B cell (primary cell): ENCODE results near the gene CMPK2. TPM values are rescaled to one million over a fixed set of nuclear protein-coding genes. Genes with fewer than 3 reads are reported as not detected.

Experiments
- ATAC-seq: fragments of 200-7000 bp; cut with Tn5 transposase; one replicate; pipeline ENCODE4 v1.10.0; 2021; ENCODE audit warnings: low read depth, mild to moderate bottlenecking, moderate number of reproducible peaks, moderate library complexity
- CTCF ChIA-PET: fragments of 350-600 bp; sonication (Branson Sonifier 250); formaldehyde crosslinking; loops from one replicate; lab custom pipeline; 2021; ENCODE audit warnings: antibody characterized with exemption, inconsistent platforms; lab: Charles Lee
- POLR2A ChIA-PET: fragments of 350-600 bp; sonication (Branson Sonifier 250); formaldehyde crosslinking; loops from one replicate; lab custom pipeline; 2021; ENCODE audit warnings: antibody characterized with exemption; lab: Charles Lee
- DNase-seq: peaks from one replicate; pipeline ENCODE4 v3.0.0; 2013
- H2AFZ ChIP-seq: 2 replicates; pipeline ENCODE4 v1.6.1; 2012; ENCODE audit warnings: mild to moderate bottlenecking, low read depth, low read length; ENCODE audit not compliant: insufficient read depth, poor library complexity, severe bottlenecking
- H3K27ac ChIP-seq, 2 donors: 1 replicate in 1 of 2; 2 replicates in 1 of 2; pipeline ENCODE4 v1.5.1; 2012 to 2013; ENCODE audit warnings: low read length in 2 of 2, mild to moderate bottlenecking in 2 of 2, moderate library complexity in 1 of 2
- H3K27me3 ChIP-seq, 4 experiments: fragments of 200-600 bp in 1 of 4; sonication (generic) in 1 of 4; replicated peaks in 1 of 4; 1 replicate in 2 of 4; 2 replicates in 2 of 4; pipeline versions ENCODE4 v1.6.1 to v1.7.0; 2013 to 2016; ENCODE audit warnings: low read length in 3 of 4, mild to moderate bottlenecking in 2 of 4, mixed read lengths in 1 of 4, moderate library complexity in 1 of 4; ENCODE audit not compliant: insufficient read depth in 4 of 4, control insufficient read depth in 3 of 4; ENCODE audit errors: control extremely low read depth in 1 of 4
- H3K36me3 ChIP-seq, 2 experiments: replicated peaks in 1 of 2; 1 replicate in 1 of 2; 2 replicates in 1 of 2; pipeline versions ENCODE4 v1.6.1 to v1.7.1; 2013; ENCODE audit warnings: low read length in 1 of 2; ENCODE audit not compliant: insufficient read depth in 2 of 2, control insufficient read depth in 1 of 2; ENCODE audit errors: control extremely low read depth in 1 of 2, extremely low read depth in 1 of 2
- H3K4me1 ChIP-seq, 2 donors: fragments of 200-600 bp in 1 of 2; sonication (generic) in 1 of 2; 1 replicate in 1 of 2; 2 replicates in 1 of 2; pipeline versions ENCODE4 v1.5.1 to v1.6.1; 2013 to 2017; ENCODE audit warnings: low read length in 2 of 2; ENCODE audit not compliant: control insufficient read depth in 2 of 2, insufficient read depth in 2 of 2
- H3K4me2 ChIP-seq: replicated peaks from 2 replicates; pipeline ENCODE3; 2012; ENCODE audit warnings: mild to moderate bottlenecking, low read depth, low read length; ENCODE audit not compliant: poor library complexity, severe bottlenecking
- H3K4me3 ChIP-seq, 5 experiments: fragments of 200-600 bp in 1 of 5; sonication (generic) in 1 of 5; 1 replicate in 3 of 5; 2 replicates in 2 of 5; pipeline versions ENCODE4 v1.5.1 to v1.7.0; 2011 to 2016; ENCODE audit warnings: low read length in 4 of 5, mild to moderate bottlenecking in 4 of 5, low read depth in 2 of 5, control low read depth in 1 of 5, moderate library complexity in 1 of 5; ENCODE audit not compliant: insufficient read depth in 1 of 5; ENCODE audit errors: control extremely low read depth in 1 of 5, extremely low read depth in 1 of 5
- H3K79me2 ChIP-seq: fragments of 200-600 bp; sonication (generic); one replicate; pipeline ENCODE4 v1.6.0; 2016; ENCODE audit warnings: low read length; ENCODE audit not compliant: control insufficient read depth, insufficient read depth
- H3K9ac ChIP-seq: fragments of 200-600 bp; sonication (generic); 2 replicates; pipeline ENCODE4 v1.6.1; 2017; ENCODE audit warnings: mild to moderate bottlenecking, low read length, moderate library complexity
- H3K9me3 ChIP-seq, 3 donors: one replicate each; pipeline versions ENCODE4 v1.6.1 to v1.7.1; 2013; ENCODE audit warnings: low read length in 2 of 3; ENCODE audit not compliant: control insufficient read depth in 2 of 3, insufficient read depth in 1 of 3; ENCODE audit errors: control extremely low read depth in 1 of 3
- H4K20me1 ChIP-seq: 2 replicates; pipeline ENCODE4 v1.6.0; 2012; ENCODE audit warnings: mild to moderate bottlenecking, low read length; ENCODE audit not compliant: insufficient read depth, control insufficient read depth, poor library complexity, severe bottlenecking
- H3K27ac Mint-ChIP-seq: one replicate; pipeline ENCODE4 v1.8.0; 2021; ENCODE audit warnings: mixed read lengths
- H3K27me3 Mint-ChIP-seq: one replicate; pipeline ENCODE4 v1.8.0; 2021; ENCODE audit warnings: mixed read lengths
- H3K4me1 Mint-ChIP-seq: one replicate; pipeline ENCODE4 v1.8.0; 2021; ENCODE audit warnings: mixed read lengths
- H3K4me3 Mint-ChIP-seq: one replicate; pipeline ENCODE4 v1.8.0; 2021; ENCODE audit warnings: mixed read lengths
- H3K9me3 Mint-ChIP-seq: one replicate; pipeline ENCODE4 v1.8.0; 2022; ENCODE audit warnings: mixed read lengths; ENCODE audit not compliant: insufficient read depth
- EZH2 ChIP-seq: IDR thresholded peaks from 2 replicates; pipeline ENCODE4 v1.6.1; 2012; ENCODE audit warnings: borderline replicate concordance, low read depth, mild to moderate bottlenecking, moderate library complexity, low read length; ENCODE audit not compliant: insufficient read depth, poor library complexity, severe bottlenecking
- WGBS: methylation state at CpG from one replicate; pipeline ENCODE4 v1.1.5; 2013; ENCODE audit warnings: missing lambda C conversion rate; ENCODE audit not compliant: insufficient coverage; 5-methylcytosine and 5-hydroxymethylcytosine counted together
- intact Hi-C: fragments of 100-400 bp; cut with micrococcal nuclease; formaldehyde crosslinking; loops from one replicate; pipeline ENCODE4 v1.10.0; 2022
- polyA plus RNA-seq: library from polyadenylated mRNA; depleted of rRNA; stranded (reverse); fragments of >200 nt; gene quantifications from 2 replicates; pipeline ENCODE4 v1.2.3, GENCODE V29; 2012
- total RNA-seq, 2 donors: library from RNA; stranded (reverse); fragments of 120-200 nt in 1 of 2; gene quantifications; 1 replicate in 1 of 2; 2 replicates in 1 of 2; pipeline versions ENCODE4 v1.2.3 to v1.2.4, GENCODE V29; 2013 to 2022
- TF ChIP-seq, protein P1 (sequence below): fragments of 200-600 bp; IDR thresholded peaks from one replicate; pipeline ENCODE4 v1.8.0; 2022; ENCODE audit warnings: antibody characterized with exemption, mild to moderate bottlenecking

Gene CMPK2
- total and polyA plus RNA-seq, 2 donors (not counting 1 experiment from before 2014, with no cell fraction given), result 1.2 to 2.9 TPM

DNA sequence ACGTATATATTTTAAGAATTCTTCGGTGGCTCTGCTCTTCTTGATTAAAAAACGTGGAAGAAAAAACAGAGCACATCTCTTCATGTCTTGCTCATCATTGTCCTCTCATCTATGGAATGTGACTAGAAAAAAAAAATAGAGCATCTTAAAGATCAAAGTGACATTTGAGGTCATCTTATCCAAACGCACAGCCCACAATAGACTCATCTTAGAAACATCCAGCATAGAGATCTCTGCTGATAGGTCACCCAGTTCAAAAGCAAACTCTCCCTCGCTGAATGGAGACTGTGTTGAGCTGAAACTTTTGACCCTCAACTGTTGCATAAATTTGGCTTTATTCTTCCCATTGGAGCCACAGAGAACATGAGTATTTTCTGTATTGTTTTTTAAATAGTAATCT is 65.2 kb downstream of the CMPK2 start:
- intact Hi-C loops, result no loop called here
- H3K4me3 Mint-ChIP-seq, result no peak overlapping the region
- H3K9me3 ChIP-seq, result no peaks in the 10 kb centered on the region
- H4K20me1 ChIP-seq, result no peaks in the 10 kb centered on the region
- peaks cover 29% of the 10 kb centered on the region for H3K27me3 Mint-ChIP-seq
- no CpG with 5 or more reads among the region's 5 CpGs for WGBS
- H3K27me3 ChIP-seq, result no peaks in the 10 kb centered on the region
- H3K4me2 ChIP-seq, result no peak overlapping the region
- ATAC-seq (no peak), DNase-seq (no peak)
- H3K36me3 ChIP-seq, result no peaks in the 10 kb centered on the region
- H3K79me2 ChIP-seq, result no peaks in the 10 kb centered on the region
- H3K4me3 ChIP-seq, result no peak overlapping the region
- no peak overlapping the region for H3K27ac ChIP-seq
- no peak overlapping the region for H3K27ac Mint-ChIP-seq
- H3K4me1 ChIP-seq, result no peaks in the 10 kb centered on the region
- CTCF ChIA-PET, result no interaction called here
- H3K4me1 Mint-ChIP-seq, result no peaks in the 10 kb centered on the region
- POLR2A ChIA-PET, result no interaction called here
- no peak for TF ChIP-seq EZH2
- TF ChIP-seq, protein P1, sequence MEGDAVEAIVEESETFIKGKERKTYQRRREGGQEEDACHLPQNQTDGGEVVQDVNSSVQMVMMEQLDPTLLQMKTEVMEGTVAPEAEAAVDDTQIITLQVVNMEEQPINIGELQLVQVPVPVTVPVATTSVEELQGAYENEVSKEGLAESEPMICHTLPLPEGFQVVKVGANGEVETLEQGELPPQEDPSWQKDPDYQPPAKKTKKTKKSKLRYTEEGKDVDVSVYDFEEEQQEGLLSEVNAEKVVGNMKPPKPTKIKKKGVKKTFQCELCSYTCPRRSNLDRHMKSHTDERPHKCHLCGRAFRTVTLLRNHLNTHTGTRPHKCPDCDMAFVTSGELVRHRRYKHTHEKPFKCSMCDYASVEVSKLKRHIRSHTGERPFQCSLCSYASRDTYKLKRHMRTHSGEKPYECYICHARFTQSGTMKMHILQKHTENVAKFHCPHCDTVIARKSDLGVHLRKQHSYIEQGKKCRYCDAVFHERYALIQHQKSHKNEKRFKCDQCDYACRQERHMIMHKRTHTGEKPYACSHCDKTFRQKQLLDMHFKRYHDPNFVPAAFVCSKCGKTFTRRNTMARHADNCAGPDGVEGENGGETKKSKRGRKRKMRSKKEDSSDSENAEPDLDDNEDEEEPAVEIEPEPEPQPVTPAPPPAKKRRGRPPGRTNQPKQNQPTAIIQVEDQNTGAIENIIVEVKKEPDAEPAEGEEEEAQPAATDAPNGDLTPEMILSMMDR, result no peak
- no peaks in the 10 kb centered on the region for H3K9me3 Mint-ChIP-seq
- H3K9ac ChIP-seq, result no peak overlapping the region
- no peak overlapping the region for H2AFZ ChIP-seq

Other genes with a start within 250 kb of the CMPK2 start
- gene RSAD2, start 11.9 kb upstream of the CMPK2 start, total RNA-seq, result 1.5 and 2.0 TPM in 2 replicates
- gene RSAD2, start 11.9 kb upstream of the CMPK2 start, polyA plus RNA-seq, result 0.81 and 1.4 TPM in 2 replicates
- gene RNF144A, start 51.5 kb upstream of the CMPK2 start, total RNA-seq, result 1.6 and 2.5 TPM in 2 replicates
- gene RNF144A, start 51.5 kb upstream of the CMPK2 start, polyA plus RNA-seq, result 0.87 and 1.2 TPM in 2 replicates